Measurements from ENCODE around the gene PDGFRA.
"Not testable (repeated sequence)": the region's sequence is repeated elsewhere in the genome, so short reads cannot be mapped to it uniquely, and the experiment has no call there.

PDGFRA gene

DNA sequence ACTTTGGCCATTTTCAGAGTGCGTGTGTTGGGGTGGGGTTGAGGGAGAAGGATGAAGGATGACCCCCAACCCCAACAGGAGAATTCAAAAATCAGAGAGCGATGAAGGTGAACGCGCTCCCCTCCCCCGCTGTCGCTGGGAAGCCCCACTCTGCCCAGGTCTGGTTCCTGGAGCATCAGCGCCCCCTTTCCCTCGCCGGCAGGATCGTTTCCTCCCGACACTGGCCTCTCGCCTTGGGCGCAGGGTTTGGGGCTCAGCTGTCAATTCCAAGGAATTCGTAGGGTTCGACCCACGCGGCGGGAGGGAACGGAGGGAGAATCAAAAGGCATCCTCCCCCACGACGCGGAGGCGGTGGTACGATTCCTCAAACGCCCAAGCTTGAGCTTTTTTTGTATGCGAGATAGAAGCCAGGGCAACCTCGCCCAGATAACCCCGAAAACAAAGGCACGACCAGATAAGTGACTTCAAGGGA lies 1.0 kb upstream of the PDGFRA start:
- peak in 1 of 5 donors; percentile 25 for DNase-seq

DNA sequence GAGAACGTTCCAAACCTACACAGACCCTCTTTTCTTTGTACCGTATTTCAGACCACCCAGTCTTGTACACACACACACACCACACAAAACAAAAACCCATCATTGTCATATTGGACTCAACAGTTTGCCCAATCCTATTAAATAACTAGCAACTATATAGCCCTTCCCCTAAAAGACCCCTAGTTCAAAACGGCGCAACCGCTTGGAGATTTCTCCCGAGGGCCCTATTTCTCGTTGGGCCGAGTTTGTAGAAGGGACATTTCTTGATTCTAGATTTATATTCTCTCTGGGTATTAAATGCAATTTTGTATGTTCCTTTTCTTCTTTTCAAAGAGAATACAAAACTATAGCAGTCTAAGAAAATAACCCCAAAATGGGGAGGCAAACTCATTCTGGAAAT lies 547 bp upstream of the PDGFRA start:
- DNase-seq: no peak

- no peak for DNase-seq
Measured at GRCh38 chr4:54229631-54230483, 764 bp downstream of the PDGFRA start.

DNA sequence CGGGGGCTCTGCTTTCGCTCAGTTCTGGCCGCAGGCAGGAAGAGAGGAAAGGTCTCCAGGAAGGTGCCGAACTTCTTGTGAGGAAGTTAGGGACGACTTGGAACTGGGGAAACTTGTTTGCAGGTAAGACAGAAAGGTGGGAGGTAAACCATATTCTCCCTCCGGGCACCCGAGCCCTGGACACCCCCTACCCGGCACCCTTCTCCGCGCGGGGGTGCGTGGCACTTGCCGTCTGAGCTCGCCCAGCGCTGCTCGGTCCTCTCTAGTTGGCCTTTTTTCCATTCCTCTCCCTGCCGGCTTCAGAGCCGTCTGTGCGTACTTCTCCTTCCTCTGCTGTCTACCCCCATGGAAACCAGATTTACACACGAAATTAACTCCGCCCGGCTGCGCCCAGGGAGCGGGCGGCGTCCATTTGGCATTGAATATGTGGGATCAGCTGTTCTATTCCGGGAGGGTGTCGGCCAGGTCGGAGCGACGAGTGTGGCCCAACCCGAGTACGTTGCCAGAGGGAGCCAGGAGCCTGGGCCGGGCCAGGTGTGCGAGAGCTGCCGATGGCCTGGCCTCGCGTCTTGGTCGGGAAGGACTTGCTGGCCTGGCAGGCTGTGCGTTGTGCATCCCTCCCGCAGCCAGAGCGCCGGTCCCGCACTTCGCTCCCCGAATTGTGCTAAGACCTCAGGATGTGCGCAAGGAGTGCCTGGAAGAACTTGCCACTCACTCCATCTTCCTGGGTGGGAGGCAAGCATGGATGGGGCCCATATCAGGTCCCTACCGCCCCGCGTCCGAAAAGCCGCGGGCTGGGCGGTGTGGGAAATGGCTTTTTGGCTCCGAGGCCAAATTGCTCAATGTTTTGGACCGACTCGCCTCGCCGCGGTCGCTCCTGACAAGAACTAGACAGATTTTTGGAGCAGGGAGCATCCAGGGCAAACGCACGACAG lies 1.7 kb downstream of the PDGFRA start:
- no peak for DNase-seq

DNA sequence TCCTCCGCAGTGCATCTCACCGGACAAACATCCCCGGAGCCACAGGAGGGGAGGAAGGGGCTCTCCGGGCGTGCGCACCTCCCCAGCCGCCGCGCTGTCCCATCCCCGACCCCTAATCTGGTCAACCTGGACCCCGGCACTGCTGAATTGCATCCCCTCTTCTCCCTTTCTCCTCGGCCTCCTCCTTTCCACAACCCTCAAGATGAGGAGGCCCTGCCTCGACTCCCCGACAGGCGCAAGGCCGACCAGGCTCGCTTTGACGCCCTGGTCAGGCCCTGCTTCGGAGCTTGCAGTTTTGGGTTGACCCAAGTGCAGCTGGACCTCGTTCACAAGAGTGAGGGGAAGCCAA lies 2.3 kb downstream of the PDGFRA start:
- DNase-seq: no peak

GRCh38 chr4:54231768-54232688 lies 2.9 kb downstream of the PDGFRA start:
- DNase-seq: no peak

DNA sequence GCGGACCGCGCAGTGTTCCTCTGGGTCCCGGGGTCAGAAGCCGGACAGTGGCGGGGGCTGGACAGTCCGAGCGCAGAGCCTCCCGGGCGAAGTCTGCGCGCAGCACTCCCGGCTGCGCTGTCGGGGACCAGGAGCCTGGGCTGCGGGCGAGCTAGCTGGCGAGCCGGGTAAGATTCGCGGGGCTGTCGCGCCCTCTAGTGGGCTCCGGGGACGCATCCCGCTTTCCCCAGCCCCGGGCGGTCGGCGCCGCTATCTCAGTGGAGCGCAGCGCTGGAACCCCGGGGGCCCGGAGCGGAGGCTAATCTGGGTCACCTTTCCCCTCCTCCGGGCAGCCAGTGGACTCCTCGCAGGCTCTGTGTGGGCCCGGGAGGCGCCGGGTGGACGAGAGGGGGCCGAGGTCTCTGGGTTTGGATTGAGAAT lies 4.2 kb downstream of the PDGFRA start:
- peak in 4 of 5 donors; percentile 54 to 81 (median 54) for DNase-seq

DNA sequence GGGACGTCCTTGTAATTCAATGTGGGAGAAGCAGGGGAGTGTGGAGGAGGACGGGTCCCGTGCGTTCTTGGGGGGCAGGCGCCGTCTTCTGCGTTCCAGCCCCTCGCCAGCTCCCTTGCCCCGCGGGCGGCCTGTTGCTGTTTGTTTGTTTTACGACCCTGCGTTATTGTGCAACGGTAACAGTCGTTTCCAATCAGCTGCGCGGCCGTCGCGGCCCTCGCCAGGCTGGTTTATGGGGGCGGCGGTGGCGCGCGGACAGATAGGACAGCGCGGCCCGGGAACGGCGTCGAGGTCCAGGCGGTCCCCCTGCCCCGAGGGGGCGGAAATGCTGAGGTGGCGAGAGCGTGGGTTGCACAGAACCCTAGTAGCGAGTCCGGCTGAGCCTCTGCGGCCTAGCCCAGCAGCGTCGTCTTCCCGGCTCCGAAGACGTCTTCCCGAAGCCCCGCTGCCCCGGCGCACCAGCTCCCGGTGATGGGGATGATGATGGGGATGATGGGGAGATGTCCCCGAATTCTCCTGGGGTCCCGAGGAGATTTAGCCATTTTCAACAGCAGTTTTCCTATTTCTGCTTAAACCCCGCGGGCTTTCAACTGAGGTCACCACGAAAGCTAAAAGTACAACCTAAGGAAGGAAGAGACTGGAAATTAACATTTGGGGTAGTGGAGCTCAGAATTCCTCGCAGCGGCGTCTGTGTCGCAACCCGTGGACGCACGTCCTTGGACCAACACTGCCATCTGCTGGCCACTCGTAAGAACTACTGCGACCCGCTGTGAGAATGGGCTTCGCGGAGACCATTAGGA lies 4.8 kb downstream of the PDGFRA start:
- peak in 4 of 5 donors; percentile 53 to 70 (median 58) for DNase-seq

- DNase-seq: no peak
Measured at GRCh38 chr4:54234497-54235205, 5.6 kb downstream of the PDGFRA start.

DNA sequence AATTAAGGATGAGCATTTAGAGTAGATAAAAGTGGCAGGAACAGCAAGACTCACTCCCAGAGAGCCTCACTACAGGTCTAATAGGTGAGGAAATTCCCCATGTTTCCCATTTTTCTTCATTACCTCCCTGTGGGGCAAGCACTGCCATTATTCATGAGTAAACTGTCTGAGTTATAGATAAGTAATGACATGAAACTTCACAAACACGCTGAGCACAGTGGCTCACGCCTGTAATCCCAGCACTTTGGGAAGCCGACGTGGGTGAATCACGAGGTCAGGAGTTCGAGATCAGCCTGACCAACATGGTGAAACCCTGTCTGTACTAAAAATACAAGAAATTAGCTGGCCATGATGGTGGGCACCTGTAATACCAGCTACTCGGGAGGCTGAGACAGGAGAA lies 7.2 kb downstream of the PDGFRA start:
- DNase-seq: not testable (repeated sequence)

- DNase-seq: no peak
Measured at GRCh38 chr4:54237770-54238169, 8.7 kb downstream of the PDGFRA start.

GRCh38 chr4:54238389-54238788 lies 9.3 kb downstream of the PDGFRA start:
- DNase-seq: no peak

- not testable (repeated sequence) for DNase-seq
Measured at GRCh38 chr4:54241268-54241823, 12.3 kb downstream of the PDGFRA start.

DNA sequence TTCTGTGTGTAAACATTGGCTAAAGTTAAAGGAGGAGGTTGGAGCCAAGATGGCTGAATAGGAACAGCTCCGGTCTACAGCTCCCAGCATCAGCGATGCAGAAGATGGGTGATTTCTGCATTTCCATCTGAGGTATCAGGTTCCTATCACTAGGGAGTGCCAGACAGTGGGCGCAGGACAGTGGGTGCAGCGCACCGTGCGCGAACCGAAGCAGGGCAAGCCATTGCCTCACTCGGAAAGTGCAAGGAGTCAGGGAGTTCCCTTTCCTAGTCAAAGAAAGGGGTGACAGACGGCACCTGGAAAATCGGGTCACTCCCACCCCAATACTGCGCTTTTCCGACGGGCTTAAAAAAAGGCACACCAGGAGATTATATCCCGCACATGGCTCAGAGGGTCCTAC lies 14.4 kb downstream of the PDGFRA start:
- DNase-seq: not testable (repeated sequence)

DNA sequence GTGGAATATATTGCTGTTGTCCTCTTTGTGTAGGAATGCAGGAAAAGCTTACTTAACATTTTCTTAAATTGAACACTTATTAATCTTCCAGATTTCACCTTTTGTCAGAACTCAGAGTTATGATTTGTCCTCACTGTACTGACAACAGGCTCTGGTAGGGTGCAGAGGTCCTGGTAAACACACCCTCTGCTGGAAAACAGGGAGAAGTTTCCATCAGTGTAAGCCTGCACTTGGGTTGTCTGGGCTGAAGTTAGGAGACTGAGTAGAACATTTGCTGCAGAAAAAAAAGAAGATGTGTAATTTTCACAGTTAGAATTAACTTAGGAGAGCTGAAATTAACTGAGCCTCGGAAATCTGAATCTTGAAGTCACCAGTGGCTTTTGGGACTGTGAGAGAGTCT lies 23.2 kb downstream of the PDGFRA start:
- not testable (repeated sequence) for DNase-seq

DNA sequence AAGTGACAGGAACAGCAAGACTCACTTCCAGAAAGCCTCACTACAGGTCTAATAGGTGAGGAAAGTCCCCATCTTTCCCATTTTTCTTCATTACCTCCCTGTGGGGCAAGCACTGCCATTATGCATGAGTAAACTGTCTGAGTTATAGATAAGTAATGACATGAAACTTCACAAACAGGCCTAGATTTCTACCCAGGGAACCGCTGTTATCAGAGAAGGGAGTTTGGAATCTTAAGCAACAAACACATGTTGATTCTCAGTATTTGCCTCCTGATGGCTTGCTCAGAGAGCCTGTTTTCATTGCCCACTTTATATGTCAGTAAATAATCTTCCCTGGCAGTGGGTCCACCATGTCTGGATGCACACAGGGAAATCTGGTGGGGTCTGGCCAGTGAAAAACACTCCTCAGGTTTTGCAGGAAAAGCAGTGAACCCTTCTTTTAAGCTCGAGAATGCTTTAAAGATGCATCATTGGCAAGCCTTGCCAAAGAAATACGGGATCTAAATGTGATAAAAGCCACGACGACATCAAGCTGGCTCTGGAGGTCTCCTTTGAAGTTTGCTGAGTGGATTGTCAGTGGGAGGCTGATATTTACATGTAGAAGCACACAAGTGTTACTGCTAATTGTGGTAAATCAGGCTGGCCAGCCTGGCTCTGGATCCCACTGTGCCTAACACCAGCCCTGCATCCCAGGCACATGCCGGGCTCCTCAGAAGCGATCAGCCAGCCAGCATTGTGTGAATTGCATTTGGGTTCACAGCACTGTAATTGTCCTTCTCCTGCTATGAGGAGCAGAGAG lies 25.2 kb downstream of the PDGFRA start:
- no peak for DNase-seq

DNA sequence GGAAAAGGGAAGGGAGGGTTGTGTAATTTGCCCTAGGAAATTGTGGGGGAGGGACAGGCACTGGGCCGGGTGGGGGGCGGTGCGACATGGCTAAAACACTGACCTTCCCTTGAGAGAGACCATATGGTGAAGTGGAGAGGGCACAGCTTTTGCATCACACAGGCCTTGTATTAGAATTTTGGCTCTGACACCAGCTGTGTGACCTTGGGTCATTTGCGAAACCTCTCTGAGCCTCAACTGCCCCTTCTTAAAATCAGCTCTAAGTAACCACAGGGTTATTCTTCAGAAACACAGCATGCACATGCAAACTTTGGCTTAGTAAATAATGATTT lies 25.8 kb downstream of the PDGFRA start:
- no peak for DNase-seq

DNA sequence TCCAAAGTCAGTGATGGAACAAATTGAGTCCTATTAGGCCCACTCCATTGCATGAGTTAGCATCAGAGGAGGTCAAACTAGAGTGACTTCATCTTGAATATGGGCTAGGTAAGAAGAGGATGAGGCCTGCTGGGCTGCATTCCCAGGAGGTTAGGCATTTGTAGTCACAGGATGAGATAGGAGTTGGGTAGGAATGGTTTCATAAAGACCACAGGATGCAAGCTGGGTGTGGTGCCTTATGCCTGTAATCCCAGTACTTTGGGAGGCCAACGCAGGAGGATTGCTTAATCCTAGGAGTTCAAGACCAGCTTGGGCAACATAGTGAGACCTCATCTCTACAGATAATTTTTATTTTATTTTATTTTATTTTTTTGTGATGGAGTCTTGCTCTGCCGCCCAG lies 26.8 kb downstream of the PDGFRA start:
- no peak for DNase-seq

Measured in T-helper 1 cell (primary cell).